ENCODE data around the gene SPINK5. TPM values are rescaled to one million over a fixed set of nuclear protein-coding genes. Genes with fewer than 3 reads are reported as not detected.

The SPINK5 gene
- total RNA-seq, 4 donors from 2014 or later: 0.13 to 6.7 TPM; not detected in 2

DNA sequence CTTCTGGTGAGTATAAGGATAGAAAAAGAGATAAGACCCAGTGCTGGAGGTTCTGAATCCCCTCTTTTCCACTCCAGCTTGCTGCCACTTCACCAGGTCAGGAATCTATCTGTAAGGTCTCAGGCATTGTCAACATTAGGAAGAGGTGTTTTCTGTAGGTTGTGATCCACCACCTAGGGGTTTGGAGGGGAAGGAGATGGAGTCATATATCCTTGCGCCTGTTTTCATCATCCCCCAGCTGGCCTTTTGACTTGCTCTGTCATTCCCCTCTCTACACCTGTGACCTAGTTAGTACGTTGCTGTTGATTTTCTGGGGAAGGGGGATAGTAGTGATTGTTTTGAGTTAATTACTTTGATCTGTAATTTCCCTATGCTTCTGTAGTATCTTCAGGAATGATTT is 20.5 kb downstream of the SPINK5 start:
- Histone ChIP-seq H3K36me3 (no peaks in the 10 kb centered on the region), H3K4me1 (no peaks in the 10 kb centered on the region), H3K27me3 (no peaks in the 10 kb centered on the region), H3K4me3 (replicated peaks in 1 of 3) (no peak overlapping the region), H3K9me3 (no peaks in the 10 kb centered on the region), H3K27ac (no peak overlapping the region)
- intact Hi-C loops (cut with DNase I): no loop called here
- 82 to 85% methylated on average over 2 of the region's 2 CpGs for WGBS, 2 donors
- no peak for DNase-seq
- TF ChIP-seq, protein P1, sequence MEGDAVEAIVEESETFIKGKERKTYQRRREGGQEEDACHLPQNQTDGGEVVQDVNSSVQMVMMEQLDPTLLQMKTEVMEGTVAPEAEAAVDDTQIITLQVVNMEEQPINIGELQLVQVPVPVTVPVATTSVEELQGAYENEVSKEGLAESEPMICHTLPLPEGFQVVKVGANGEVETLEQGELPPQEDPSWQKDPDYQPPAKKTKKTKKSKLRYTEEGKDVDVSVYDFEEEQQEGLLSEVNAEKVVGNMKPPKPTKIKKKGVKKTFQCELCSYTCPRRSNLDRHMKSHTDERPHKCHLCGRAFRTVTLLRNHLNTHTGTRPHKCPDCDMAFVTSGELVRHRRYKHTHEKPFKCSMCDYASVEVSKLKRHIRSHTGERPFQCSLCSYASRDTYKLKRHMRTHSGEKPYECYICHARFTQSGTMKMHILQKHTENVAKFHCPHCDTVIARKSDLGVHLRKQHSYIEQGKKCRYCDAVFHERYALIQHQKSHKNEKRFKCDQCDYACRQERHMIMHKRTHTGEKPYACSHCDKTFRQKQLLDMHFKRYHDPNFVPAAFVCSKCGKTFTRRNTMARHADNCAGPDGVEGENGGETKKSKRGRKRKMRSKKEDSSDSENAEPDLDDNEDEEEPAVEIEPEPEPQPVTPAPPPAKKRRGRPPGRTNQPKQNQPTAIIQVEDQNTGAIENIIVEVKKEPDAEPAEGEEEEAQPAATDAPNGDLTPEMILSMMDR (IDR thresholded peaks at IDR 0.05): no peak
- TF ChIP-seq POLR2A (IDR thresholded peaks at IDR 0.05): no peak

DNA sequence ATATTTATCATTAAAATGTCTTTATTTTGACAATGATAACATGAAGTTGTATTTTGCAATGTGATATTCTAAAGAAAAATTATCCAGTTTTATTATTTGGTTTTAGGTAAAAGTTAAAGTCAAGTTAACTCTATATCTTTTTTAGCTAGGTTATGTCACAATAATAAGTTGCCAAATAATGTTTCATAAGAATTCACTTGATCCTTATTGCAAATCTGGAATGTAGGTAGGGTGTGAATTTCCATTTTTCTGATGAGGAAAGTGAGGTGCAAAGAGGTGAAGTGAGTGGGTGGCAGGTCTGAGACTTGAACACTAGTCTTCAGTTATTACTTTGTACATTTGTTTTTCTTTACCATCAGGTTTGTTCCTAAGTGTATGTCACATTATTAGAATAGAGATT is 21.5 kb downstream of the SPINK5 start:
- TF ChIP-seq, protein P1 (IDR thresholded peaks at IDR 0.05): no peak
- TF ChIP-seq POLR2A (IDR thresholded peaks at IDR 0.05): no peak
- H3K36me3 ChIP-seq: no peaks in the 10 kb centered on the region
- intact Hi-C loops (cut with DNase I): no loop called here
- no peaks in the 10 kb centered on the region for H3K27me3 ChIP-seq
- H3K27ac ChIP-seq: no peak overlapping the region
- no peaks in the 10 kb centered on the region for H3K9me3 ChIP-seq
- H3K4me3 ChIP-seq (replicated peaks in 1 of 3): no peak overlapping the region
- DNase-seq: no peak
- no peaks in the 10 kb centered on the region for H3K4me1 ChIP-seq

DNA sequence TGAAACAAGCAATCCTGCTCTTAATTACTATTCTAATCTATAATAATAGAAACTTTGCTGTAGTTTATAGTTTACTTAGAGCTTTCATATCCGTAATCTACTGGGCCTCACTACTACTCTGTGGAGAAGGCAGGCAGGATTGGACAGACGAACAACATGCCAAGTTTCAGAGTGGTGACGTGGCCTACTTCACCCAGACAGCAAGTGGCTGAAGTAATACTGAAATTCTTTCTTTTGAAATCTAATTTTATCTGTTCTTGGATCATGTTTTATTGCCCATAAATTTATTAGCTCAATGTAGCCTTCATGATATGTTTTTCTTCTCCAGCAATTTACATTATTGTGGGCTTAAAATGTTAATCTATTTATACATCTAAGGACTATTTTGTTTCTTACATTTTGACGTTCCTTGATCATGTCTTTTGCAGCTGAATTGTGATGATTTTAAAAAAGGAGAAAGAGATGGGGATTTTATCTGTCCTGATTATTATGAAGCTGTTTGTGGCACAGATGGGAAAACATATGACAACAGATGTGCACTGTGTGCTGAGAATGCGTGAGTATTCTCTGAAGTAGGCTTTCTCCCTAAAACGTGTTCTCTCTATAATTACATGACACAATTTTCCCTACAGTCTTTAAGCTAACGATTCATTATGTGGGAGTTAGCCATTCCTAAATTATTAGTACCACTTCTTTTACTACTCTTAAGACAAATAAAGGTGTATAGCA is 22.4 kb downstream of the SPINK5 start:
- no peaks in the 10 kb centered on the region for H3K4me1 ChIP-seq
- WGBS, 2 donors: 64% methylated on average over 7 of the region's 7 CpGs
- H3K9me3 ChIP-seq: no peaks in the 10 kb centered on the region
- H3K36me3 ChIP-seq: no peaks in the 10 kb centered on the region
- peak; percentile 60 to 75 for DNase-seq
- H3K4me3 ChIP-seq (replicated peaks in 1 of 3): no peak overlapping the region
- intact Hi-C loops (cut with DNase I): no loop called here
- TF ChIP-seq, protein P1 (IDR thresholded peaks at IDR 0.05): no peak
- no peak for TF ChIP-seq POLR2A (IDR thresholded peaks at IDR 0.05)
- H3K27me3 ChIP-seq: no peaks in the 10 kb centered on the region
- H3K27ac ChIP-seq: no peak overlapping the region

DNA sequence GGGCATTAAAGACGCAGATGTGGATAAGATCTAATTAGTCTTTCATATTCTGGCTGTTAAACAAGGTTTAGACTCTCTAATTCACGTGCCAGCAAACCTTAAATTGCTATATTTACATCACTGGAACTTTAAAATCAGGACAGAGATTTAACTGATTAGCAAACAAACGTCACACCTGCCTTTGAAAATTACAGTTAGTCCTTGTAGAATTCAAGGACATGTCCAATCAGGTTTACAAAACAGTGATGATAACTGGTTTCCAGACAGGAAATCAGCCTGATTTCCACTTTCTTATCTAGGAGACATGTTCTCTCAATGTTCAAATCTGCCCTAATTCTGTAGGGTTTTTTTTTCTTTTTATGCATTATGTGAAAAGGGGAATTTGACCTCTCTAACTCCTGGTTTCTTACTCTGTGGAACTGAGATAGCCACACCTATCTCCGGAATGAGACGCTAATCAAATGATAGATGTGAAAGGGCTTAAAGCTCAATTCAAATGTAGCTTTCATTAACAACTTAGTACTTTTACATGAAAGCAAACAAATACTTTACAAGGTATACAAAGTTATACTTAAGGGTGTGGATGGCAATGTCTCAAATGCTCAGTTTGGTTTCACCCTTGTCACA is 26.5 kb downstream of the SPINK5 start:
- H3K27ac ChIP-seq: no peak overlapping the region
- intact Hi-C loops (cut with DNase I): no loop called here

More for the DNA sequence above, 26.5 kb downstream of the SPINK5 start:
- Histone ChIP-seq H3K4me3 (replicated peaks in 1 of 3) (no peak overlapping the region), H3K9me3 (no peaks in the 10 kb centered on the region), H3K27me3 (no peaks in the 10 kb centered on the region), H3K4me1 (no peaks in the 10 kb centered on the region), H3K36me3 (no peaks in the 10 kb centered on the region)
- TF ChIP-seq POLR2A (IDR thresholded peaks at IDR 0.05): no peak
- TF ChIP-seq, protein P1 (IDR thresholded peaks at IDR 0.05): no peak
- DNase-seq: no peak
- WGBS, 2 donors: 75 to 84% methylated on average over 5 of the region's 5 CpGs

Data from thyroid gland (tissue), 4 donors.